Sigmoid colon (tissue), 7 donors: ENCODE results near the gene G3BP1. TPM values are rescaled to one million over a fixed set of nuclear protein-coding genes. Genes with fewer than 3 reads are reported as not detected.

ENCODE experiments used
- DNase-seq: peaks from one replicate; pipeline ENCODE4 v3.0.0-alpha.2; 2019
- H3K27ac ChIP-seq, 4 donors: fragments of 200-600 bp; sonication (generic); one replicate each; pipeline ENCODE4 v1.5.1; 2016 to 2019; ENCODE audit warnings: mild to moderate bottlenecking in 1 of 4
- H3K27me3 ChIP-seq, 3 donors: fragments of 200-600 bp; sonication (generic); one replicate each; pipeline ENCODE4 v1.5.1; 2019; ENCODE audit warnings: mild to moderate bottlenecking in 1 of 3
- H3K36me3 ChIP-seq, 4 donors: fragments of 200-600 bp; sonication (generic); one replicate each; pipeline ENCODE4 v1.5.1; 2016 to 2019
- H3K4me1 ChIP-seq, 4 donors: fragments of 200-600 bp; sonication (generic); one replicate each; pipeline ENCODE4 v1.5.1; 2017 to 2019
- H3K4me3 ChIP-seq, 4 donors: fragments of 200-600 bp; sonication (generic); one replicate each; pipeline ENCODE4 v1.5.1; 2017 to 2019; ENCODE audit warnings: mild to moderate bottlenecking in 2 of 4, moderate library complexity in 1 of 4
- H3K9me3 ChIP-seq, 4 donors: fragments of 200-600 bp in 3 of 4; sonication (generic) in 3 of 4; one replicate each; pipeline versions ENCODE4 v1.5.1 to v1.6.1; 2013 to 2019
- CTCF ChIP-seq, 4 experiments: fragments of 450-650 bp in 3 of 4; fragments of 200-600 bp in 1 of 4; IDR thresholded peaks; one replicate each; pipeline ENCODE4 v1.5.1; 2016 to 2019; ENCODE audit warnings: antibody characterized with exemption in 4 of 4, mild to moderate bottlenecking in 3 of 4, moderate library complexity in 2 of 4
- EP300 ChIP-seq, 4 donors: sonication (generic); formaldehyde crosslinking; IDR thresholded peaks; one replicate each; pipeline ENCODE4 v1.6.1; 2017; ENCODE audit warnings: antibody characterized with exemption in 4 of 4
- POLR2A ChIP-seq, 2 donors: fragments of 450-650 bp; IDR thresholded peaks; one replicate each; pipeline ENCODE4 v1.6.1; 2016; ENCODE audit warnings: antibody characterized with exemption in 2 of 2, mild to moderate bottlenecking in 2 of 2, moderate library complexity in 2 of 2
- POLR2AphosphoS5 ChIP-seq, 4 donors: sonication (generic); formaldehyde crosslinking; IDR thresholded peaks; one replicate each; pipeline ENCODE4 v1.6.1; 2017; ENCODE audit warnings: antibody characterized with exemption in 4 of 4
- WGBS, 2 donors: extraction: QIAGEN DNeasy Blood & Tissue Kit; methylation state at CpG; one replicate each; pipeline ENCODE4 v1.1.7; 2013; 5-methylcytosine and 5-hydroxymethylcytosine counted together
- intact Hi-C: fragments of 100-400 bp; cut with DNase I; formaldehyde crosslinking; loops from one replicate; pipeline ENCODE4 v1.15.1; 2023
- polyA plus RNA-seq, 3 donors: library from polyadenylated mRNA; stranded (reverse); fragments of 200-250 nt; gene quantifications; one replicate each; pipeline ENCODE4 v1.2.3, GENCODE V29; 2013
- total RNA-seq, 4 donors: library from RNA; depleted of rRNA; stranded (reverse); fragments of >200 nt; gene quantifications; one replicate each; pipeline ENCODE4 v1.1.0, GENCODE V29; 2016
- donor health status: healthy with polysubstance abuse.
- donor health status: Bipolar disorder and iron deficiency.
- donor health status: healthy.

Gene G3BP1
- total and polyA plus RNA-seq, 7 donors, result 16.8 to 158 (median 68.5) TPM

GRCh38 chr5:151733358-151734063, 38.2 kb upstream of the G3BP1 start:
- Histone ChIP-seq H3K4me3 (no peak overlapping the region), H3K27ac (no peak overlapping the region), H3K27me3 (no peaks in the 10 kb centered on the region), H3K9me3 (no peaks in the 10 kb centered on the region), H3K36me3 (no peaks in the 10 kb centered on the region), H3K4me1 (no peaks in the 10 kb centered on the region)
- WGBS, 2 donors, result 91 to 95% methylated on average over 9 of the region's 9 CpGs
- no peak for DNase-seq
- TF ChIP-seq EP300 (IDR thresholded peaks at IDR 0.05), result no peak
- no peak for TF ChIP-seq POLR2A (IDR thresholded peaks at IDR 0.05)
- no peak for TF ChIP-seq POLR2AphosphoS5 (IDR thresholded peaks at IDR 0.05)
- no peak for TF ChIP-seq CTCF (IDR thresholded peaks at IDR 0.05)
- intact Hi-C loops, result no loop called here

GRCh38 chr5:151734064-151734408, 37.7 kb upstream of the G3BP1 start:
- TF ChIP-seq CTCF (IDR thresholded peaks at IDR 0.05) (no peak), EP300 (IDR thresholded peaks at IDR 0.05) (no peak), POLR2AphosphoS5 (IDR thresholded peaks at IDR 0.05) (no peak), POLR2A (IDR thresholded peaks at IDR 0.05) (no peak)
- DNase-seq, result no peak
- no peaks in the 10 kb centered on the region for H3K9me3 ChIP-seq
- H3K27me3 ChIP-seq, result no peaks in the 10 kb centered on the region
- intact Hi-C loops, result no loop called here
- H3K36me3 ChIP-seq, result no peaks in the 10 kb centered on the region
- H3K4me3 ChIP-seq, result no peak overlapping the region
- no peak overlapping the region for H3K27ac ChIP-seq
- H3K4me1 ChIP-seq, result no peaks in the 10 kb centered on the region
- WGBS, 2 donors, result 96 to 97% methylated on average over 3 of the region's 3 CpGs

- intact Hi-C loops, result no loop called here
- TF ChIP-seq POLR2A (IDR thresholded peaks at IDR 0.05), result no peak
- TF ChIP-seq CTCF (IDR thresholded peaks at IDR 0.05), result no peak
- no peak for TF ChIP-seq POLR2AphosphoS5 (IDR thresholded peaks at IDR 0.05)
- TF ChIP-seq EP300 (IDR thresholded peaks at IDR 0.05), result no peak
- H3K27me3 ChIP-seq, result no peaks in the 10 kb centered on the region
- no peak overlapping the region for H3K4me3 ChIP-seq
- peaks cover 0 to 15% (median 14%) of the 10 kb centered on the region in 4 donors for H3K4me1 ChIP-seq
- no peaks in the 10 kb centered on the region for H3K36me3 ChIP-seq
- H3K9me3 ChIP-seq, result no peaks in the 10 kb centered on the region
- no peak overlapping the region for H3K27ac ChIP-seq
- DNase-seq, result no peak
- WGBS, 2 donors, result 94 to 100% methylated on average over 1 of the region's 1 CpG
Observed at GRCh38 chr5:151735646-151736045, 36.1 kb upstream of the G3BP1 start.

GRCh38 chr5:151737431-151737830, 34.3 kb upstream of the G3BP1 start:
- intact Hi-C loops, result no loop called here
- Histone ChIP-seq H3K36me3 (no peaks in the 10 kb centered on the region), H3K4me3 (no peak overlapping the region), H3K4me1 (peaks cover 0 to 28% (median 21%) of the 10 kb centered on the region in 4 donors), H3K27ac (no peak overlapping the region), H3K9me3 (no peaks in the 10 kb centered on the region), H3K27me3 (no peaks in the 10 kb centered on the region)
- 89 to 93% methylated on average over 3 of the region's 3 CpGs for WGBS, 2 donors
- DNase-seq, result no peak
- no peak for TF ChIP-seq POLR2AphosphoS5 (IDR thresholded peaks at IDR 0.05)
- no peak for TF ChIP-seq POLR2A (IDR thresholded peaks at IDR 0.05)
- no peak for TF ChIP-seq EP300 (IDR thresholded peaks at IDR 0.05)
- no peak for TF ChIP-seq CTCF (IDR thresholded peaks at IDR 0.05)
